ENCODE measurements around the gene SURF6. TPM values are rescaled to one million over a fixed set of nuclear protein-coding genes. Genes with fewer than 3 reads are reported as not detected.

The SURF6 gene
- total and polyA plus RNA-seq, 2 experiments from 2014 or later: 17.6 to 27.6 TPM

DNA sequence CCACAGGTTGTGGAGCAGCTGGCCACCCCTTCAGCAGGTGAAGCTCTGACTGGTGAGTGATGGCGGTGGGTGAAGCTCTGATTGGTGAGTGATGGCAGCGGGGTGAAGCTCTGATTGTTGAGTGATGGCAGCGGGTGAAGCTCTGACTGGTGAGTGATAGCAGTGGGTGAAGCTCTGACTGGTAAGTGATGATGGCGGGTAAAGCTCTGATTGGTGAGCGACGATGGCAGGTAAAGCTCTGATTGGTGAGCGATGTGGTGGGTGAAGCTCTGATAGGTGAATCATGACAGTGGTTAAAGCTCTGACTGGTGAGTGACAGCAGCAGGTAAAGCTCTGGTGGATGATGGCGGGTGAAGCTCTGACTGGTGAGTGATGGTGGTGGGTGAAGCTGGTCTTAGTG, 51.6 kb downstream of the SURF6 start:
- H2AFZ ChIP-seq: no peak overlapping the region
- Mint-ChIP-seq H3K27ac (no peak overlapping the region), H3K4me3 (no peak overlapping the region), H3K27me3 (ENCODE audit: insufficient read depth, low read depth, poor library complexity) (peaks cover 11% of the 10 kb centered on the region), H3K9me3 (peaks cover 42% of the 10 kb centered on the region), H3K4me1 (no peaks in the 10 kb centered on the region; the same call in 2 of the 3 replicates), H3K36me3 (ENCODE audit: low read depth) (peaks cover 12% of the 10 kb centered on the region; the same call in 2 of the 3 replicates)
- H3K4me3 ChIP-seq: no peak overlapping the region
- no peak for ATAC-seq
- H4K20me1 ChIP-seq (replicated peaks; ENCODE audit: insufficient read depth): no peaks in the 10 kb centered on the region
- no peak for DNase-seq (ENCODE audit: low spot score)
- H3K27ac ChIP-seq (ENCODE audit: low read depth): no peak overlapping the region
- TF ChIP-seq, protein P1, sequence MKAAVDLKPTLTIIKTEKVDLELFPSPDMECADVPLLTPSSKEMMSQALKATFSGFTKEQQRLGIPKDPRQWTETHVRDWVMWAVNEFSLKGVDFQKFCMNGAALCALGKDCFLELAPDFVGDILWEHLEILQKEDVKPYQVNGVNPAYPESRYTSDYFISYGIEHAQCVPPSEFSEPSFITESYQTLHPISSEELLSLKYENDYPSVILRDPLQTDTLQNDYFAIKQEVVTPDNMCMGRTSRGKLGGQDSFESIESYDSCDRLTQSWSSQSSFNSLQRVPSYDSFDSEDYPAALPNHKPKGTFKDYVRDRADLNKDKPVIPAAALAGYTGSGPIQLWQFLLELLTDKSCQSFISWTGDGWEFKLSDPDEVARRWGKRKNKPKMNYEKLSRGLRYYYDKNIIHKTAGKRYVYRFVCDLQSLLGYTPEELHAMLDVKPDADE (IDR thresholded peaks at IDR 0.05): no peak
- TF ChIP-seq POLR2AphosphoS5 (IDR thresholded peaks at IDR 0.05; ENCODE audit: low read depth) (no peak), NANOG (IDR thresholded peaks at IDR 0.05; ENCODE audit: borderline replicate concordance) (no peak), JUNB (IDR thresholded peaks at IDR 0.05; ENCODE audit: unreplicated experiment) (no peak), ZNF331 (CRISPR knock-in tag; IDR thresholded peaks at IDR 0.05; ENCODE audit: low read depth) (no peak), STAT1 (IDR thresholded peaks at IDR 0.05; ENCODE audit: unreplicated experiment) (no peak), CREB1 (CRISPR knock-in tag; IDR thresholded peaks at IDR 0.05; ENCODE audit: low read depth) (no peak), ZNF114 (CRISPR knock-in tag; IDR thresholded peaks at IDR 0.05) (no peak), EZH2 (IDR thresholded peaks at IDR 0.05; ENCODE audit: low read depth, unreplicated experiment) (no peak), EZH2phosphoT487 (IDR thresholded peaks at IDR 0.05; ENCODE audit: unreplicated experiment) (no peak), CTCF (conservative IDR thresholded peaks at IDR 0.05; ENCODE audit: low read depth in 2 of 2) (no peak)
- TF ChIP-seq, protein P2, sequence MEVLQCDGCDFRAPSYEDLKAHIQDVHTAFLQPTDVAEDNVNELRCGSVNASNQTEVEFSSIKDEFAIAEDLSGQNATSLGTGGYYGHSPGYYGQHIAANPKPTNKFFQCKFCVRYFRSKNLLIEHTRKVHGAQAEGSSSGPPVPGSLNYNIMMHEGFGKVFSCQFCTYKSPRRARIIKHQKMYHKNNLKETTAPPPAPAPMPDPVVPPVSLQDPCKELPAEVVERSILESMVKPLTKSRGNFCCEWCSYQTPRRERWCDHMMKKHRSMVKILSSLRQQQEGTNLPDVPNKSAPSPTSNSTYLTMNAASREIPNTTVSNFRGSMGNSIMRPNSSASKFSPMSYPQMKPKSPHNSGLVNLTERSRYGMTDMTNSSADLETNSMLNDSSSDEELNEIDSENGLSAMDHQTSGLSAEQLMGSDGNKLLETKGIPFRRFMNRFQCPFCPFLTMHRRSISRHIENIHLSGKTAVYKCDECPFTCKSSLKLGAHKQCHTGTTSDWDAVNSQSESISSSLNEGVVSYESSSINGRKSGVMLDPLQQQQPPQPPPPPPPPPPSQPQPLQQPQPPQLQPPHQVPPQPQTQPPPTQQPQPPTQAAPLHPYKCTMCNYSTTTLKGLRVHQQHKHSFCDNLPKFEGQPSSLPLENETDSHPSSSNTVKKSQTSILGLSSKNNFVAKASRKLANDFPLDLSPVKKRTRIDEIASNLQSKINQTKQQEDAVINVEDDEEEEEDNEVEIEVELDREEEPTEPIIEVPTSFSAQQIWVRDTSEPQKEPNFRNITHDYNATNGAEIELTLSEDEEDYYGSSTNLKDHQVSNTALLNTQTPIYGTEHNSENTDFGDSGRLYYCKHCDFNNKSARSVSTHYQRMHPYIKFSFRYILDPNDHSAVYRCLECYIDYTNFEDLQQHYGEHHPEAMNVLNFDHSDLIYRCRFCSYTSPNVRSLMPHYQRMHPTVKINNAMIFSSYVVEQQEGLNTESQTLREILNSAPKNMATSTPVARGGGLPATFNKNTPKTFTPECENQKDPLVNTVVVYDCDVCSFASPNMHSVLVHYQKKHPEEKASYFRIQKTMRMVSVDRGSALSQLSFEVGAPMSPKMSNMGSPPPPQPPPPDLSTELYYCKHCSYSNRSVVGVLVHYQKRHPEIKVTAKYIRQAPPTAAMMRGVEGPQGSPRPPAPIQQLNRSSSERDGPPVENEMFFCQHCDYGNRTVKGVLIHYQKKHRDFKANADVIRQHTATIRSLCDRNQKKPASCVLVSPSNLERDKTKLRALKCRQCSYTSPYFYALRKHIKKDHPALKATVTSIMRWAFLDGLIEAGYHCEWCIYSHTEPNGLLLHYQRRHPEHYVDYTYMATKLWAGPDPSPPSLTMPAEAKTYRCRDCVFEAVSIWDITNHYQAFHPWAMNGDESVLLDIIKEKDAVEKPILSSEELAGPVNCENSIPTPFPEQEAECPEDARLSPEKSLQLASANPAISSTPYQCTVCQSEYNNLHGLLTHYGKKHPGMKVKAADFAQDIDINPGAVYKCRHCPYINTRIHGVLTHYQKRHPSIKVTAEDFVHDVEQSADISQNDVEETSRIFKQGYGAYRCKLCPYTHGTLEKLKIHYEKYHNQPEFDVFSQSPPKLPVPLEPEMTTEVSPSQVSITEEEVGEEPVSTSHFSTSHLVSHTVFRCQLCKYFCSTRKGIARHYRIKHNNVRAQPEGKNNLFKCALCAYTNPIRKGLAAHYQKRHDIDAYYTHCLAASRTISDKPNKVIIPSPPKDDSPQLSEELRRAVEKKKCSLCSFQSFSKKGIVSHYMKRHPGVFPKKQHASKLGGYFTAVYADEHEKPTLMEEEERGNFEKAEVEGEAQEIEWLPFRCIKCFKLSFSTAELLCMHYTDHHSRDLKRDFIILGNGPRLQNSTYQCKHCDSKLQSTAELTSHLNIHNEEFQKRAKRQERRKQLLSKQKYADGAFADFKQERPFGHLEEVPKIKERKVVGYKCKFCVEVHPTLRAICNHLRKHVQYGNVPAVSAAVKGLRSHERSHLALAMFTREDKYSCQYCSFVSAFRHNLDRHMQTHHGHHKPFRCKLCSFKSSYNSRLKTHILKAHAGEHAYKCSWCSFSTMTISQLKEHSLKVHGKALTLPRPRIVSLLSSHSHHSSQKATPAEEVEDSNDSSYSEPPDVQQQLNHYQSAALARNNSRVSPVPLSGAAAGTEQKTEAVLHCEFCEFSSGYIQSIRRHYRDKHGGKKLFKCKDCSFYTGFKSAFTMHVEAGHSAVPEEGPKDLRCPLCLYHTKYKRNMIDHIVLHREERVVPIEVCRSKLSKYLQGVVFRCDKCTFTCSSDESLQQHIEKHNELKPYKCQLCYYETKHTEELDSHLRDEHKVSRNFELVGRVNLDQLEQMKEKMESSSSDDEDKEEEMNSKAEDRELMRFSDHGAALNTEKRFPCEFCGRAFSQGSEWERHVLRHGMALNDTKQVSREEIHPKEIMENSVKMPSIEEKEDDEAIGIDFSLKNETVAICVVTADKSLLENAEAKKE (CRISPR knock-in tag; IDR thresholded peaks at IDR 0.05): no peak
- TF ChIP-seq, protein P3, sequence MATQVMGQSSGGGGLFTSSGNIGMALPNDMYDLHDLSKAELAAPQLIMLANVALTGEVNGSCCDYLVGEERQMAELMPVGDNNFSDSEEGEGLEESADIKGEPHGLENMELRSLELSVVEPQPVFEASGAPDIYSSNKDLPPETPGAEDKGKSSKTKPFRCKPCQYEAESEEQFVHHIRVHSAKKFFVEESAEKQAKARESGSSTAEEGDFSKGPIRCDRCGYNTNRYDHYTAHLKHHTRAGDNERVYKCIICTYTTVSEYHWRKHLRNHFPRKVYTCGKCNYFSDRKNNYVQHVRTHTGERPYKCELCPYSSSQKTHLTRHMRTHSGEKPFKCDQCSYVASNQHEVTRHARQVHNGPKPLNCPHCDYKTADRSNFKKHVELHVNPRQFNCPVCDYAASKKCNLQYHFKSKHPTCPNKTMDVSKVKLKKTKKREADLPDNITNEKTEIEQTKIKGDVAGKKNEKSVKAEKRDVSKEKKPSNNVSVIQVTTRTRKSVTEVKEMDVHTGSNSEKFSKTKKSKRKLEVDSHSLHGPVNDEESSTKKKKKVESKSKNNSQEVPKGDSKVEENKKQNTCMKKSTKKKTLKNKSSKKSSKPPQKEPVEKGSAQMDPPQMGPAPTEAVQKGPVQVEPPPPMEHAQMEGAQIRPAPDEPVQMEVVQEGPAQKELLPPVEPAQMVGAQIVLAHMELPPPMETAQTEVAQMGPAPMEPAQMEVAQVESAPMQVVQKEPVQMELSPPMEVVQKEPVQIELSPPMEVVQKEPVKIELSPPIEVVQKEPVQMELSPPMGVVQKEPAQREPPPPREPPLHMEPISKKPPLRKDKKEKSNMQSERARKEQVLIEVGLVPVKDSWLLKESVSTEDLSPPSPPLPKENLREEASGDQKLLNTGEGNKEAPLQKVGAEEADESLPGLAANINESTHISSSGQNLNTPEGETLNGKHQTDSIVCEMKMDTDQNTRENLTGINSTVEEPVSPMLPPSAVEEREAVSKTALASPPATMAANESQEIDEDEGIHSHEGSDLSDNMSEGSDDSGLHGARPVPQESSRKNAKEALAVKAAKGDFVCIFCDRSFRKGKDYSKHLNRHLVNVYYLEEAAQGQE (IDR thresholded peaks at IDR 0.05; ENCODE audit: unreplicated experiment): no peak
- H3F3A ChIP-seq (replicated peaks; ENCODE audit: low read depth): no peaks in the 10 kb centered on the region
- no peak overlapping the region for H3K4me2 ChIP-seq
- no peaks in the 10 kb centered on the region; the same call in 1 of the 2 replicates for H3K36me3 ChIP-seq (ENCODE audit: insufficient read depth)
- H3K9me2 ChIP-seq (ENCODE audit: insufficient read depth): peaks cover 5% of the 10 kb centered on the region
- no peaks in the 10 kb centered on the region for H3K27me3 ChIP-seq (ENCODE audit: insufficient read depth)
- H3K4me1 ChIP-seq (ENCODE audit: insufficient read depth): no peaks in the 10 kb centered on the region
- no peaks in the 10 kb centered on the region for H3K79me2 ChIP-seq (replicated peaks; ENCODE audit: insufficient read depth)
